Mesendoderm (in vitro differentiated cells): ENCODE results near the gene SYT7.
"Not testable (repeated sequence)": the region's sequence is repeated elsewhere in the genome, so short reads cannot be mapped to it uniquely, and the experiment has no call there.

Experiments used
- DNase-seq: peaks from one replicate; pipeline ENCODE4 v3.0.0; 2013
- H2AK5ac ChIP-seq: 2 replicates; pipeline ENCODE4 v1.6.1; 2013; ENCODE audit warnings: low read length, inconsistent platforms
- H2BK120ac ChIP-seq: 2 replicates; pipeline ENCODE4 v1.6.1; 2013; ENCODE audit warnings: low read depth, mild to moderate bottlenecking, low read length, moderate library complexity, mixed read lengths
- H2BK15ac ChIP-seq: replicated peaks from 2 replicates; pipeline ENCODE4 v1.6.1; 2013; ENCODE audit warnings: low read depth, mild to moderate bottlenecking, moderate library complexity
- H2BK5ac ChIP-seq: 2 replicates; pipeline ENCODE4 v1.6.1; 2013; ENCODE audit warnings: low read length, inconsistent platforms
- H3K18ac ChIP-seq: 2 replicates; pipeline ENCODE4 v1.6.1; 2013; ENCODE audit warnings: mild to moderate bottlenecking, low read length, mixed read lengths
- H3K23ac ChIP-seq: one replicate; pipeline ENCODE4 v1.6.1; 2013; ENCODE audit warnings: low read length
- H3K27ac ChIP-seq: 2 replicates; pipeline ENCODE4 v1.5.1; 2013; ENCODE audit warnings: low read depth, mild to moderate bottlenecking, inconsistent platforms, low read length, moderate library complexity
- H3K27me3 ChIP-seq: 2 replicates; pipeline ENCODE4 v1.6.1; 2013; ENCODE audit warnings: low read length, control low read depth, mild to moderate bottlenecking, inconsistent platforms; ENCODE audit not compliant: insufficient read depth, poor library complexity
- H3K36me3 ChIP-seq: 2 replicates; pipeline ENCODE4 v1.6.1; 2013; ENCODE audit warnings: low read length, inconsistent platforms; ENCODE audit not compliant: control insufficient read depth, insufficient read depth
- H3K4ac ChIP-seq: one replicate; pipeline ENCODE4 v1.6.1; 2013; ENCODE audit warnings: low read depth, mild to moderate bottlenecking, low read length, moderate library complexity
- H3K4me1 ChIP-seq: 2 replicates; pipeline ENCODE4 v1.6.1; 2013; ENCODE audit warnings: low read depth, low read length, inconsistent platforms; ENCODE audit not compliant: control insufficient read depth
- H3K4me2 ChIP-seq: 2 replicates; pipeline ENCODE4 v1.6.1; 2013; ENCODE audit warnings: low read length
- H3K4me3 ChIP-seq: 2 replicates; pipeline ENCODE4 v1.5.1; 2013; ENCODE audit warnings: mild to moderate bottlenecking, low read length
- H3K56ac ChIP-seq: one replicate; pipeline ENCODE4 v1.6.1; 2013; ENCODE audit warnings: low read length
- H3K79me1 ChIP-seq: 2 replicates; pipeline ENCODE4 v1.6.1; 2013; ENCODE audit warnings: low read length, inconsistent platforms
- H3K79me2 ChIP-seq: 2 replicates; pipeline ENCODE4 v1.6.1; 2013; ENCODE audit warnings: mild to moderate bottlenecking, low read length; ENCODE audit not compliant: control insufficient read depth, insufficient read depth
- H3K9ac ChIP-seq: 2 replicates; pipeline ENCODE4 v1.6.1; 2013; ENCODE audit warnings: low read length, inconsistent platforms
- H4K5ac ChIP-seq: one replicate; pipeline ENCODE4 v1.6.1; 2013; ENCODE audit warnings: low read length
- H4K8ac ChIP-seq: one replicate; pipeline ENCODE4 v1.6.1; 2013; ENCODE audit warnings: low read depth, mild to moderate bottlenecking, control low read depth, low read length, moderate library complexity
- WGBS: extraction: QIAGEN DNeasy Blood & Tissue Kit; methylation state at CpG from one replicate; pipeline ENCODE4 v1.1.7; 2013; ENCODE audit warnings: low lambda C conversion rate, missing lambda C conversion rate; ENCODE audit not compliant: insufficient coverage; ENCODE audit errors: extremely low coverage; 5-methylcytosine and 5-hydroxymethylcytosine counted together

The SYT7 gene

DNA sequence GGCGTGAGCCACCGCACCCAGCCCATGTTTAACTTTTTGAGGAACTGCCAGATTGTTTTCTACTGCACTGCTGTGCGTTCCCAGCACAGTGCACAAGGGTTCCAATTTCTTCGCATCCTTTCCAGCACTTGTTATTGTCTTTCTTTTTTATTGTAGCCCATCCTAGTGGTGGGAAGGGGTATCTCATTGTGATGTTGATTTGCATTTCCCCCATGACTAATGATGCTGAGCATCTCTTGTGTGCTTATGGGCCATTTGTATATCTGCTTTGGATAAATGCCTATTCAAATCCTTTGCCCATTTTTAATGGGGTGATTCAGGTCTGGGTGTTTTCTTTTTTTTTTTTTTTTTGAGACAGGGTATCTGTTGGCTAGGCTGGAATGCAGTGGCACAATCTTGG lies 36.6 kb upstream of the SYT7 start:
- Histone ChIP-seq H2BK15ac (no peak overlapping the region), H2BK120ac (no peak overlapping the region), H3K27me3 (no peaks in the 10 kb centered on the region), H3K56ac (no peak overlapping the region), H2AK5ac (no peak overlapping the region), H2BK5ac (no peak overlapping the region), H4K8ac (no peak overlapping the region), H3K79me1 (no peaks in the 10 kb centered on the region), H3K9ac (no peak overlapping the region), H3K27ac (no peak overlapping the region), H3K79me2 (no peaks in the 10 kb centered on the region), H3K4me1 (peaks cover 5% of the 10 kb centered on the region), H3K36me3 (no peaks in the 10 kb centered on the region), H4K5ac (no peak overlapping the region), H3K4me3 (no peak overlapping the region), H3K18ac (no peak overlapping the region), H3K4ac (no peak overlapping the region), H3K4me2 (no peak overlapping the region), H3K23ac (no peak overlapping the region)
- no peak for DNase-seq
- WGBS, result no CpG with 5 or more reads among the region's 4 CpGs

DNA sequence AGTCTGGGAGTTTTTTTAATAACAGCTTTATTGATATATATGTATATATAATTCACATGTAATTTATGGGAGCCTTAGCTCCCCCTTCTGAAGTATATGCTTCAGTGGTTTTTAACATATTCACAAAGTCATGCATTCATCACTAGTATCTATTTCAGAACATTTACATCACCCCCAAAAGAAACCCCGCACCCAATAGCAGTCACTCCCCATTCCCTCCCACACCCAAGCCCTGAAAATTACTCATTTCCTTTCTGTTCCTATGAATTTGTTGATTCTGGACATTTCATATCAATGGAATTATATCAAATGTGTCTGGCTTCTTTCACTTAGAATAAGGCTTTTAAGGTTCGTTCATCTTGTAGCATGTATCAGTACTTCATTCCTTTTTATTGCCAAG lies 35.6 kb upstream of the SYT7 start:
- no peak overlapping the region for H3K18ac ChIP-seq
- H3K23ac ChIP-seq, result no peak overlapping the region
- no peaks in the 10 kb centered on the region for H3K79me1 ChIP-seq
- H3K56ac ChIP-seq, result no peak overlapping the region
- H3K4ac ChIP-seq, result no peak overlapping the region
- H3K4me3 ChIP-seq, result no peak overlapping the region
- H3K27me3 ChIP-seq, result no peaks in the 10 kb centered on the region
- no peaks in the 10 kb centered on the region for H3K36me3 ChIP-seq
- H3K79me2 ChIP-seq, result no peaks in the 10 kb centered on the region
- no peak overlapping the region for H4K5ac ChIP-seq
- WGBS, result no CpG with 5 or more reads among the region's 2 CpGs
- no peak overlapping the region for H4K8ac ChIP-seq
- H3K4me2 ChIP-seq, result no peak overlapping the region
- H3K4me1 ChIP-seq, result peaks cover 5% of the 10 kb centered on the region
- DNase-seq, result no peak
- H2BK5ac ChIP-seq, result no peak overlapping the region
- no peak overlapping the region for H2BK120ac ChIP-seq
- no peak overlapping the region for H2BK15ac ChIP-seq
- no peak overlapping the region for H3K9ac ChIP-seq
- no peak overlapping the region for H2AK5ac ChIP-seq
- no peak overlapping the region for H3K27ac ChIP-seq

- H3K79me2 ChIP-seq, H3K23ac ChIP-seq, H3K18ac ChIP-seq, H3K4me3 ChIP-seq, H3K27me3 ChIP-seq, H4K5ac ChIP-seq, H3K56ac ChIP-seq, H2BK15ac ChIP-seq, H3K27ac ChIP-seq, H4K8ac ChIP-seq, H3K79me1 ChIP-seq, H3K36me3 ChIP-seq, H3K4ac ChIP-seq, H2BK120ac ChIP-seq, H3K9ac ChIP-seq, DNase-seq, H2BK5ac ChIP-seq, H3K4me2 ChIP-seq, H2AK5ac ChIP-seq, H3K4me1 ChIP-seq: not testable (repeated sequence)
- no CpG with 5 or more reads among the region's 6 CpGs for WGBS
These were observed 33.9 kb upstream of the SYT7 start for GRCh38 chr11:61614782-61615181.

- Histone ChIP-seq H3K36me3 (no peaks in the 10 kb centered on the region), H2BK5ac (no peak overlapping the region), H2BK15ac (no peak overlapping the region), H3K27me3 (no peaks in the 10 kb centered on the region), H3K4me3 (no peak overlapping the region), H3K4me1 (peaks cover 5% of the 10 kb centered on the region), H3K18ac (no peak overlapping the region), H3K4ac (no peak overlapping the region), H4K8ac (no peak overlapping the region), H3K27ac (no peak overlapping the region), H3K79me1 (no peaks in the 10 kb centered on the region), H4K5ac (no peak overlapping the region), H3K4me2 (no peak overlapping the region), H3K56ac (no peak overlapping the region), H2AK5ac (no peak overlapping the region), H3K9ac (no peak overlapping the region), H3K23ac (no peak overlapping the region), H2BK120ac (no peak overlapping the region), H3K79me2 (no peaks in the 10 kb centered on the region)
- WGBS, result no CpG with 5 or more reads among the region's 10 CpGs
- no peak for DNase-seq
These were observed 33.0 kb upstream of the SYT7 start for GRCh38 chr11:61613870-61614269.

GRCh38 chr11:61613051-61613450 lies 32.2 kb upstream of the SYT7 start:
- Histone ChIP-seq H3K9ac (no peak overlapping the region), H4K8ac (no peak overlapping the region), H3K4me2 (no peak overlapping the region), H3K27me3 (no peaks in the 10 kb centered on the region), H2BK120ac (no peak overlapping the region), H3K79me1 (no peaks in the 10 kb centered on the region), H3K36me3 (no peaks in the 10 kb centered on the region), H3K18ac (no peak overlapping the region), H4K5ac (no peak overlapping the region), H3K4ac (no peak overlapping the region), H3K4me1 (peaks cover 2% of the 10 kb centered on the region), H2BK15ac (no peak overlapping the region), H3K27ac (no peak overlapping the region), H3K4me3 (no peak overlapping the region), H2BK5ac (no peak overlapping the region), H3K56ac (no peak overlapping the region), H3K23ac (no peak overlapping the region), H3K79me2 (no peaks in the 10 kb centered on the region), H2AK5ac (no peak overlapping the region)
- DNase-seq, result no peak
- no CpG with 5 or more reads among the region's 9 CpGs for WGBS

DNA sequence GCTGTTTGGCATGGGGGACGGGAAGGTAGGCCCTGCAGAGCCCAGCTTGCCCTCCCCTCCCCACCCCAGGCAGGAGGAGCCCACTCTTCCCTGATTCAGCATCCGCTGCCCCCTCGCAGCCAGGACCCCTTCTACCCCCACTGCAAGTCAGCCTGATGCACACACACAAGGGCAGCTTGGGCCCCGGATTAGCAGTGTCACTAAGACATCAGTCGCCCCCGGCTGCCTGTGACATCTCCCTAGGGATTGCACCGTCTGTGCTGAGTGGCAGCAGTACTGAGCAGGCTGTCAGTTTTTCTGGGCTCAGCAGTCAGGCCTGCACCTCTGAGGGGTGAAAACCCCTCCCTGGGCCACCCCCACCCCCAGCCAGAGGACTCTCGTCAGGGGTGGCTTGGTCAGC lies 30.4 kb upstream of the SYT7 start:
- H3K27me3 ChIP-seq, result no peaks in the 10 kb centered on the region
- H2BK15ac ChIP-seq, result no peak overlapping the region
- H2BK5ac ChIP-seq, result no peak overlapping the region
- H4K8ac ChIP-seq, result no peak overlapping the region
- no peak overlapping the region for H3K4me3 ChIP-seq
- H4K5ac ChIP-seq, result no peak overlapping the region
- H3K18ac ChIP-seq, result no peak overlapping the region
- no peak overlapping the region for H3K56ac ChIP-seq
- WGBS, result no CpG with 5 or more reads among the region's 8 CpGs
- no peaks in the 10 kb centered on the region for H3K79me2 ChIP-seq
- DNase-seq, result no peak
- no peak overlapping the region for H3K4me2 ChIP-seq
- no peak overlapping the region for H3K4ac ChIP-seq
- no peak overlapping the region for H3K23ac ChIP-seq
- H3K27ac ChIP-seq, result no peak overlapping the region
- H3K9ac ChIP-seq, result no peak overlapping the region
- H2AK5ac ChIP-seq, result no peak overlapping the region
- no peak overlapping the region for H2BK120ac ChIP-seq
- peaks cover 2% of the 10 kb centered on the region for H3K4me1 ChIP-seq
- no peaks in the 10 kb centered on the region for H3K36me3 ChIP-seq
- H3K79me1 ChIP-seq, result no peaks in the 10 kb centered on the region
